ENCODE results near the gene GJB1. TPM values are rescaled to one million over a fixed set of nuclear protein-coding genes. Genes with fewer than 3 reads are reported as not detected.

Gene GJB1
- total RNA-seq, 4 donors from 2014 or later, result 0.19 to 2.4 (median 1.5) TPM

DNA sequence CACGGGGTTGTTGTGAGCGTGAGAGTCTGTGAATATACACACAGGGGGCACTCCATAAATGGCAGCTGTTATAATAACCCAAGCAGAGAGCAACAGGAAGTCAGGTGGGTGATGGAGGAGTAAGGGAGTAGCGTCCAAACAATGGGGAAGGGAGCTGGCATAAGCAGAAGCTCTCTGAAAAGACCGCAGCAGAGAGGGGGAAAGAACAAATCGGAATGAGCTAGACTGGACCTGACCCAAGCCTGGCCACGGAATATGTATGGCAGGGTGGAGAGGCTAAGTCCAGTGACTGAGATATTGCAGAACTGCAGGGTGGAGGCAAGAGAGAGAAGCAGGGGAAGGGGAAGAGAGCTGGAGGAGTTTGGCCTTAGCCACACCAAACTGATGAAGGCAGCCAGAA is 6.5 kb upstream of the GJB1 start:
- DNase-seq (ENCODE audit: low spot score in 2 of 2), result no peak
- TF ChIP-seq, protein P1, sequence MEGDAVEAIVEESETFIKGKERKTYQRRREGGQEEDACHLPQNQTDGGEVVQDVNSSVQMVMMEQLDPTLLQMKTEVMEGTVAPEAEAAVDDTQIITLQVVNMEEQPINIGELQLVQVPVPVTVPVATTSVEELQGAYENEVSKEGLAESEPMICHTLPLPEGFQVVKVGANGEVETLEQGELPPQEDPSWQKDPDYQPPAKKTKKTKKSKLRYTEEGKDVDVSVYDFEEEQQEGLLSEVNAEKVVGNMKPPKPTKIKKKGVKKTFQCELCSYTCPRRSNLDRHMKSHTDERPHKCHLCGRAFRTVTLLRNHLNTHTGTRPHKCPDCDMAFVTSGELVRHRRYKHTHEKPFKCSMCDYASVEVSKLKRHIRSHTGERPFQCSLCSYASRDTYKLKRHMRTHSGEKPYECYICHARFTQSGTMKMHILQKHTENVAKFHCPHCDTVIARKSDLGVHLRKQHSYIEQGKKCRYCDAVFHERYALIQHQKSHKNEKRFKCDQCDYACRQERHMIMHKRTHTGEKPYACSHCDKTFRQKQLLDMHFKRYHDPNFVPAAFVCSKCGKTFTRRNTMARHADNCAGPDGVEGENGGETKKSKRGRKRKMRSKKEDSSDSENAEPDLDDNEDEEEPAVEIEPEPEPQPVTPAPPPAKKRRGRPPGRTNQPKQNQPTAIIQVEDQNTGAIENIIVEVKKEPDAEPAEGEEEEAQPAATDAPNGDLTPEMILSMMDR (IDR thresholded peaks at IDR 0.05), result no peak
- TF ChIP-seq POLR2A (IDR thresholded peaks at IDR 0.05), result no peak
- WGBS, 2 donors, result 44 to 57% methylated on average over 6 of the region's 6 CpGs
- H3K4me3 ChIP-seq (ENCODE audit: low read depth, poor library complexity, severe bottlenecking), result no peak overlapping the region
- intact Hi-C loops (cut with DNase I; ENCODE audit: low total_unique reads), result no loop called here

GRCh38 chrX:71217298-71217697 is 5.7 kb upstream of the GJB1 start:
- intact Hi-C loops (cut with DNase I; ENCODE audit: low total_unique reads), result no loop called here
- H3K4me3 ChIP-seq (ENCODE audit: low read depth, poor library complexity, severe bottlenecking), result no peak overlapping the region
- no peak for DNase-seq (ENCODE audit: low spot score in 2 of 2)
- WGBS, 2 donors, result 88% methylated on average over 6 of the region's 6 CpGs
- TF ChIP-seq POLR2A (IDR thresholded peaks at IDR 0.05), result no peak
- TF ChIP-seq, protein P1 (IDR thresholded peaks at IDR 0.05), result no peak

- no peak for DNase-seq (ENCODE audit: low spot score in 2 of 2)
- intact Hi-C loops (cut with DNase I; ENCODE audit: low total_unique reads), result no loop called here
- no peak overlapping the region for H3K4me3 ChIP-seq (ENCODE audit: low read depth, poor library complexity, severe bottlenecking)
- TF ChIP-seq POLR2A (IDR thresholded peaks at IDR 0.05), result no peak
- TF ChIP-seq, protein P1 (IDR thresholded peaks at IDR 0.05), result no peak
- WGBS, 2 donors, result 93 to 100% methylated on average over 1 of the region's 1 CpG
Measured at GRCh38 chrX:71221145-71221544, 1.9 kb upstream of the GJB1 start.

- no peak for DNase-seq (ENCODE audit: low spot score in 2 of 2)
- no peak overlapping the region for H3K4me3 ChIP-seq (ENCODE audit: low read depth, poor library complexity, severe bottlenecking)
- WGBS, 2 donors, result 85 to 91% methylated on average over 25 to 27 of the region's 32 CpGs
- no peak for TF ChIP-seq POLR2A (IDR thresholded peaks at IDR 0.05)
- TF ChIP-seq, protein P1 (IDR thresholded peaks at IDR 0.05), result no peak
- intact Hi-C loops (cut with DNase I; ENCODE audit: low total_unique reads), result no loop called here
Measured at GRCh38 chrX:71224098-71224708, 1.2 kb downstream of the GJB1 start.

- TF ChIP-seq, protein P1 (IDR thresholded peaks at IDR 0.05), result no peak
- intact Hi-C loops (cut with DNase I; ENCODE audit: low total_unique reads), result no loop called here
- DNase-seq (ENCODE audit: low spot score in 2 of 2), result no peak
- 73 to 78% methylated on average over 2 of the region's 2 CpGs for WGBS, 2 donors
- no peak overlapping the region for H3K4me3 ChIP-seq (ENCODE audit: low read depth, poor library complexity, severe bottlenecking)
Measured at GRCh38 chrX:71225009-71225408, 2.0 kb downstream of the GJB1 start.

DNA sequence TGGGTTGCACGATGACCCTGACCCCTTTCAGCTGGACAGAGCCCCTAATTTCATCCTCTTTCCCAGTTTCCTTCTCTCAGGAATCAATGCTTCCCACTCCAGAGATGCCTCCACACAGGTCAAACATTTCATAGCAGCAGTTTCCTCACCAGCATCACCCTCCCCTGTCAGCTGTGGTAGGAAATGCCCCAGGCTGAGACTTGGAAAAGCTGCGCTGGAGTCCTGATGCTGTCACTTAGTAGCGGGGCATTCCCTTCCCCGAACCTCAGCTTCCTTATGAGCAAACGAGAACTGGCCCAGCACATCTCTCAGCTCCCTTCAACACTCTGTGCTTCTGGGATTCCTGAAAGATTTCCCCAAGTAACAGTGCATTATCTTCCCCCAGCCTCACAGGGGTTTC is 2.7 kb downstream of the GJB1 start:
- 42 to 64% methylated on average over 5 of the region's 5 CpGs for WGBS, 2 donors
- TF ChIP-seq, protein P1 (IDR thresholded peaks at IDR 0.05), result no peak
- TF ChIP-seq POLR2A (IDR thresholded peaks at IDR 0.05), result no peak
- no peak for DNase-seq (ENCODE audit: low spot score in 2 of 2)
- intact Hi-C loops (cut with DNase I; ENCODE audit: low total_unique reads), result no loop called here
- no peak overlapping the region for H3K4me3 ChIP-seq (ENCODE audit: low read depth, poor library complexity, severe bottlenecking)

Data from lower leg skin (tissue), 4 donors.